Right lobe of liver (tissue), 4 donors: ENCODE results near the gene DTNB.

Source experiments
- CTCF ChIP-seq, 4 donors: fragments of 200-600 bp in 3 of 4; fragments of 450-650 bp in 1 of 4; IDR thresholded peaks; one replicate each; pipeline versions ENCODE4 v1.5.1 to v1.8.0; 2016 to 2022; ENCODE audit warnings: antibody characterized with exemption in 4 of 4, mild to moderate bottlenecking in 2 of 4
- POLR2A ChIP-seq: fragments of 450-650 bp; IDR thresholded peaks from one replicate; pipeline ENCODE4 v1.6.1; 2017; ENCODE audit warnings: antibody characterized with exemption, mild to moderate bottlenecking
- donor health status: DM: no; HTN: no; CAD: no.
- donor health status: DM: no; HTN: no; CAD: no.
- donor health status: DM: no; HTN: yes; CAD: no.

DNA sequence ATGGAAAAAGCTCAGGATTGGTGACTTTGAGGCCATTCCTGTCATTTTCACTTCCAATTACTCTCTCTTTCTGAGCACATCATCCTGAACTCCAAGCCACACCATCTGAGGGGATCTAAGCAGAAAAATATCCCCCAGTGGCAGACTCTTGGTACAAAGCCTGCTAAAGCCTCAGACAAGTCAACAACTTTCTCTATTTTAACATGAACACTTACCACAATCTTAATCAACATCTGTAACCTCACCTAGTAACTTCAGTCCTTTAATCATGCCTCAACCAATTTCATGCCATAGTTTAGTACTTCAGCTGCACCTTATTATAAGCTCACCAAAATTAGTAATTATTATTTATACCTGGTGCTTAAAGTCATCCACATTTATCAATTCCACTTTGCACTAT is 128.9 kb downstream of the DTNB start:
- TF ChIP-seq CTCF (IDR thresholded peaks at IDR 0.05), result no peak
- TF ChIP-seq POLR2A, result no peak
